ENCODE results near the gene ZNF543. TPM values are rescaled to one million over a fixed set of nuclear protein-coding genes. Genes with fewer than 3 reads are reported as not detected.
"Not testable (repeated sequence)": the region's sequence is repeated elsewhere in the genome, so short reads cannot be mapped to it uniquely, and the experiment has no call there.

The ZNF543 gene
- total RNA-seq, 3 donors from 2014 or later: 6.7 to 14.8 (median 8.5) TPM

- Histone ChIP-seq H3K27ac (peak overlapping the region; percentile 94 to 99), H3K4me3 (peak overlapping the region; percentile 82 to 93 (median 83)), H3K27me3 (no peaks in the 10 kb centered on the region), H3K36me3 (no peaks in the 10 kb centered on the region), H3K9me3 (peaks cover 29 to 38% of the 10 kb centered on the region in 2 donors), H3K4me1 (no peaks in the 10 kb centered on the region)
- no peak for TF ChIP-seq CTCF (IDR thresholded peaks at IDR 0.05)
- TF ChIP-seq POLR2A (IDR thresholded peaks at IDR 0.05): no peak
- TF ChIP-seq POLR2AphosphoS5 (IDR thresholded peaks at IDR 0.05): no peak
- intact Hi-C loops (cut with DNase I; ENCODE audit: low total_unique reads): no loop called here
- DNase-seq (ENCODE audit: low spot score in 2 of 2): no peak
These were observed 42.1 kb downstream of the ZNF543 start for GRCh38 chr19:57362419-57362818.

GRCh38 chr19:57362997-57363687 is 42.9 kb downstream of the ZNF543 start, which contains the start of the genes TRAPPC2B and ZNF547:
Gene TRAPPC2B, plus strand, starts transcription at chr19:57363551. Its CDS starts 1,283 bp downstream, at chr19:57364834.
Gene ZNF547, plus strand, starts transcription at chr19:57363551. Its CDS starts 5,005 bp downstream, at chr19:57368556.
- H3K9me3 ChIP-seq: peaks cover 21 to 30% of the 10 kb centered on the region in 2 donors
- H3K4me3 ChIP-seq: peak within 1 kb of the TSS; percentile 82 to 93 (median 83)
- no peaks in the 10 kb centered on the region for H3K36me3 ChIP-seq
- peak; percentile 80 to 97 (median 87) for TF ChIP-seq POLR2AphosphoS5 (IDR thresholded peaks at IDR 0.05)
- TF ChIP-seq CTCF (IDR thresholded peaks at IDR 0.05): no peak
- TF ChIP-seq POLR2A (IDR thresholded peaks at IDR 0.05): peak; percentile 43
- no peaks in the 10 kb centered on the region for H3K27me3 ChIP-seq
- no peaks in the 10 kb centered on the region for H3K4me1 ChIP-seq
- peak; percentile 99 to 100 for DNase-seq (ENCODE audit: low spot score in 2 of 2)
- H3K27ac ChIP-seq: peak within 1 kb of the TSS; percentile 94 to 99
- intact Hi-C loops (cut with DNase I; ENCODE audit: low total_unique reads): no loop called here

- H3K27me3 ChIP-seq: no peaks in the 10 kb centered on the region
- H3K4me1 ChIP-seq: no peaks in the 10 kb centered on the region
- TF ChIP-seq POLR2A (IDR thresholded peaks at IDR 0.05) (no peak), CTCF (IDR thresholded peaks at IDR 0.05) (no peak), POLR2AphosphoS5 (IDR thresholded peaks at IDR 0.05) (no peak)
- intact Hi-C loops (cut with DNase I; ENCODE audit: low total_unique reads): no loop called here
- peaks cover 16 to 25% of the 10 kb centered on the region in 2 donors for H3K9me3 ChIP-seq
- peak overlapping the region; percentile 94 to 99 for H3K27ac ChIP-seq
- H3K36me3 ChIP-seq: no peaks in the 10 kb centered on the region
- no peak for DNase-seq (ENCODE audit: low spot score in 2 of 2)
- H3K4me3 ChIP-seq: peak overlapping the region; percentile 82 to 93 (median 83)
These were observed 43.5 kb downstream of the ZNF543 start for GRCh38 chr19:57363688-57364181.

- intact Hi-C loops (cut with DNase I; ENCODE audit: low total_unique reads): no loop called here
- H3K27ac ChIP-seq: no peak overlapping the region
- H3K4me1 ChIP-seq: no peaks in the 10 kb centered on the region
- H3K4me3 ChIP-seq: no peak overlapping the region
- H3K9me3 ChIP-seq: peaks cover 0 to 10% of the 10 kb centered on the region in 2 donors
- TF ChIP-seq CTCF (IDR thresholded peaks at IDR 0.05) (no peak), POLR2A (IDR thresholded peaks at IDR 0.05) (no peak)
- no peak for DNase-seq (ENCODE audit: low spot score in 2 of 2)
- H3K27me3 ChIP-seq: no peaks in the 10 kb centered on the region
- H3K36me3 ChIP-seq: no peaks in the 10 kb centered on the region
These were observed 46.5 kb downstream of the ZNF543 start for GRCh38 chr19:57366776-57367175.

- no peaks in the 10 kb centered on the region for H3K27me3 ChIP-seq
- DNase-seq (ENCODE audit: low spot score in 2 of 2): no peak
- peaks cover 37 to 45% of the 10 kb centered on the region in 2 donors for H3K9me3 ChIP-seq
- H3K36me3 ChIP-seq: peaks cover 7% of the 10 kb centered on the region
- TF ChIP-seq POLR2AphosphoS5 (IDR thresholded peaks at IDR 0.05) (no peak), POLR2A (IDR thresholded peaks at IDR 0.05) (no peak), CTCF (IDR thresholded peaks at IDR 0.05) (no peak)
- no peak overlapping the region for H3K4me3 ChIP-seq
- H3K27ac ChIP-seq: no peak overlapping the region
- intact Hi-C loops (cut with DNase I; ENCODE audit: low total_unique reads): no loop called here
- no peaks in the 10 kb centered on the region for H3K4me1 ChIP-seq
These were observed 53.9 kb downstream of the ZNF543 start for GRCh38 chr19:57374179-57374578.

- H3K27ac ChIP-seq; H3K4me3 ChIP-seq; H3K36me3 ChIP-seq; H3K27me3 ChIP-seq; intact Hi-C loops (cut with DNase I; ENCODE audit: low total_unique reads); H3K4me1 ChIP-seq; DNase-seq (ENCODE audit: low spot score in 2 of 2): not testable (repeated sequence)
- peaks cover 42 to 49% of the 10 kb centered on the region in 2 donors for H3K9me3 ChIP-seq
These were observed 54.4 kb downstream of the ZNF543 start for GRCh38 chr19:57374647-57375046.

All from breast epithelium (tissue), 4 donors.